ENCODE data around the gene BDKRB1.

Gene BDKRB1

GRCh38 chr14:96284008-96284407 lies 28.0 kb downstream of the BDKRB1 start:
- DNase-seq: no peak

GRCh38 chr14:96284430-96284829 lies 28.4 kb downstream of the BDKRB1 start:
- DNase-seq: no peak

DNA sequence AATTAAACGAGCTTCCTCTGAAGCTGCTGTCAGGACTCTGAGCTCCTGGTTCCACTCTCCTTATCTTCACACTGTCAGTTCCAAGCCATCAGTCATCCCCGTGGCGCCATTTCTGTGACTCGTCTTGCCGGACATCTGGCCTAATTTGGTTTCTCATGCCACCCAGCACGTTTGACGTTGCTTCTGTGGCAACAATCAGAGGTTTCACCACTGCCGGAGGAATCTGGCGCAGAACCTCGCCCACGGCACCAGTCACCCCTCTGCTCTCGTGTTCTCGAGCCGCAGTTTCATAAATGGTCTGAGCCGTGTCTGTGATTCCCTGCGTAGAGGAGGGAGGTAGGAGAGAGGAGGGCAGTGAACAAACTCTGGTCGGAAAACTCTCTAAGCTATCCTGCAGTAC lies 29.7 kb downstream of the BDKRB1 start:
- DNase-seq: no peak

DNA sequence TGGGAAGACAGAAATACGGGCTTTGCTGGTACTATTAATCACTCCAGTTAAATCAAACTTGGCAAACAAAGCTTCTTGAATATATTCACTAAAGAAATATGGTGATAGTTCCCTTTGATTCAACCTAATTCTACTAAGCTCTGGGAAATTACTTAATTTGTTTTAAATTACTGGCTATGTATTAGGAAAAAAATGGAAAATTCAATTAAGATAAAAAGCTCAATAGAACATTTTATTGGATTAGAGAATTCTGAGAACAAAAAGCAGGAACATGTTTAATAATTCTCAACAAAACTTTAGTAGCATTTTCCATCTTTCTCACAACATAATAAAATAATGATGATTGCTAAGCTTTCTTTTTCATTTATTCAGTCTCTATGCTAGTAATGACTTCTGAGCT lies 30.2 kb downstream of the BDKRB1 start:
- no peak for DNase-seq

- no peak for DNase-seq
Measured at GRCh38 chr14:96287856-96288255, 31.8 kb downstream of the BDKRB1 start.

- DNase-seq: no peak
Measured at GRCh38 chr14:96294246-96294645, 38.2 kb downstream of the BDKRB1 start.

- DNase-seq: no peak
Measured at GRCh38 chr14:96297000-96297399, 41.0 kb downstream of the BDKRB1 start.

DNA sequence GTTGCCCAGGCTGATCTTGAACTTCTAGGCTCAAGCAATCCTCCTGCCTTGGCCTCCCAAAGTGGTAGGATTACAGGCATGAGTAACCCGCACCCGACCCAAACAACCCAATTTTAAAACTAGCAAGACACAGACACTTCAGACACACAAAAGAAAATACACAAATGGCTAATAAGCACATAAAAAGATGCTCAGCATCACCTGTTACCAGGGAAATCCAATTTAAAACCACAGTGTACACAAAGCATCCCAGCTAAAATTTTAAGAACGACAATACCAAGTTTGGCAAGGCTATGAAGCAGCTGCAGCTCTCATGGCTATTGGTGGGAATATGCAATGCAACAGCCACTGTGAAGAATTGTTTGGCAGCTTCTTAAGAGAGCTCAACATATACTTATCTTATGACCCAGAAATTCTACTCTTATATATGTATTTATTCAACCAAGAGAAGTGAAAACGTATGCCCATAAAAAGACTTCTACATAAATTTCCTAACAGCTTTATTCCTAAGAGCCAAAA lies 42.0 kb downstream of the BDKRB1 start:
- DNase-seq: no peak

GRCh38 chr14:96299441-96299840 lies 43.4 kb downstream of the BDKRB1 start:
- no peak for DNase-seq

DNA sequence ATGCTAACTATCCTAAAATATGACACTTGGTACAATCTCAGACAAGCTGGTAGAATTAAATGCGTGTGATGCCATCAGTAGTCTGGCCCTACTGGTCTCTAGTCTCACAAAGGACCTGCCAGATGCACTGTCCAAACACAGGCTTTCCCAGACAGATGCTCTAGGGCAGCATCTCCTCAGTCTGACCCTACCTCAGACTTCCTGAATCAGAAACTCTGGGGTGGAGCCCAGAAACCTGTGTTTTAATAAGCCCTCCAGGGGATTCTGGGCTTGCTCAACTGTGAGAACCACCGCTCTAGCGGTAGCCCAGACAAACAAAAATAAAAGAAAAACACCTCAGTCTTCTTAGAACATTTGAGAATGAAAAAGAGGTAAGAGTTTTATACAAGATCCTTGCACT lies 48.0 kb downstream of the BDKRB1 start:
- DNase-seq: no peak

DNA sequence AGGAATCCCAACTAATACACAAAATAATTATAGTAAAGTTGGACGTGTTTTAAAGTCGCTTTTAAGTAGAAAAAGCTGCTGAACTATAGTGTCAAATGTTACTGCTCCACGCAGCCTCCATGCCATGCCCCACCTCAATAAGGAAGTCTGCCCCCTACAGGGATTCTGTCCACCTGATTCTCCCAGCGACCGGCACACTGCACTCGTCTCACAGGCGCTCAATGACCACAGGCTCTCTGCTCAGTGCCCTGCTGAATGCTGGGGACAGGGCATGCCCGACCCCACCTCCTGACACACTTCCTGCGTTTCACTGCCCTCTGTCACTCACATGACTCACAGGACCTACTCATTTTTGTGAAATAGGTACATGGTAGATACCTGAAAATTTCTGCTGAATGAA lies 48.9 kb downstream of the BDKRB1 start:
- DNase-seq: no peak

- DNase-seq: no peak
Measured at GRCh38 chr14:96307434-96307833, 51.4 kb downstream of the BDKRB1 start.

GRCh38 chr14:96309133-96309895 lies 53.3 kb downstream of the BDKRB1 start:
- no peak for DNase-seq

GRCh38 chr14:96309896-96310330 lies 53.9 kb downstream of the BDKRB1 start:
- no peak for DNase-seq

GRCh38 chr14:96310906-96311305 lies 54.9 kb downstream of the BDKRB1 start:
- DNase-seq: no peak
